ENCODE results near the gene TMEM212. TPM values are rescaled to one million over a fixed set of nuclear protein-coding genes. Genes with fewer than 3 reads are reported as not detected.

TMEM212 gene
- total RNA-seq, 1 experiment from 2014 or later = not detected

GRCh38 chr3:171840811-171841619, 2.1 kb upstream of the TMEM212 start:
- POLR2A ChIA-PET (ENCODE audit: unreplicated experiment) = interaction anchor here (0.6 kb wide), 2 partner anchors 39 to 184 kb away, joined by 5 to 21 read pairs; no protein-coding TSS in a partner anchor
- H2AFZ ChIP-seq = no peak overlapping the region
- no peak overlapping the region for H3K27ac ChIP-seq
- H3K9me3 ChIP-seq (ENCODE audit: insufficient read depth, low read depth) = peaks cover 4% of the 10 kb centered on the region; the same call in 1 of the 2 replicates
- peaks cover 19% of the 10 kb centered on the region for H3K4me1 ChIP-seq (replicated peaks; ENCODE audit: insufficient read depth)
- no peaks in the 10 kb centered on the region for H3K79me2 ChIP-seq (ENCODE audit: low read depth)
- no peak overlapping the region for H3K4me3 ChIP-seq
- H3K9me2 ChIP-seq (ENCODE audit: insufficient read depth) = no peaks in the 10 kb centered on the region
- H4K20me1 ChIP-seq (ENCODE audit: insufficient read depth) = no peaks in the 10 kb centered on the region
- TF ChIP-seq EZH2 (IDR thresholded peaks at IDR 0.05; ENCODE audit: low read depth) (no peak), CTCF (conservative IDR thresholded peaks at IDR 0.05) (no peak)
- intact Hi-C loops (cut with micrococcal nuclease; ENCODE audit: unreplicated experiment) = loop anchor here (10.0 kb wide), 1 partner anchor 124 kb away; no protein-coding TSS in a partner anchor
- no peaks in the 10 kb centered on the region for H3K36me3 ChIP-seq (ENCODE audit: low read depth)
- H3K27me3 ChIP-seq (ENCODE audit: insufficient read depth, low read depth) = no peaks in the 10 kb centered on the region
- H3F3A ChIP-seq (ENCODE audit: insufficient read depth, low read depth) = peaks cover 16% of the 10 kb centered on the region
- no TSS peak for BruUV-seq (replicated peaks)
- no peak overlapping the region for H3K4me2 ChIP-seq
- CTCF ChIA-PET = no interaction called here
- no peak for DNase-seq

- BruUV-seq (replicated peaks) = no TSS peak
- ChIA-PET CTCF (interaction anchor here (0.5 to 1.0 kb wide), 2 partner anchors 70 to 783 kb away, joined by 3 to 4 read pairs; no protein-coding TSS in a partner anchor), POLR2A (ENCODE audit: unreplicated experiment) (no interaction called here)
- H3K4me3 ChIP-seq = no peak overlapping the region
- H3K27ac ChIP-seq = no peak overlapping the region
- H3F3A ChIP-seq (ENCODE audit: insufficient read depth, low read depth) = peaks cover 16% of the 10 kb centered on the region
- no peak for TF ChIP-seq CTCF (conservative IDR thresholded peaks at IDR 0.05)
- TF ChIP-seq EZH2 (IDR thresholded peaks at IDR 0.05; ENCODE audit: low read depth) = no peak
- intact Hi-C loops (cut with micrococcal nuclease; ENCODE audit: unreplicated experiment) = loop anchor here (10.0 kb wide), 1 partner anchor 123 kb away; no protein-coding TSS in a partner anchor
- H4K20me1 ChIP-seq (ENCODE audit: insufficient read depth) = no peaks in the 10 kb centered on the region
- no peak overlapping the region for H3K4me2 ChIP-seq
- no peaks in the 10 kb centered on the region for H3K36me3 ChIP-seq (ENCODE audit: low read depth)
- peaks cover 19% of the 10 kb centered on the region for H3K4me1 ChIP-seq (replicated peaks; ENCODE audit: insufficient read depth)
- peaks cover 4% of the 10 kb centered on the region; the same call in 1 of the 2 replicates for H3K9me3 ChIP-seq (ENCODE audit: insufficient read depth, low read depth)
- H3K27me3 ChIP-seq (ENCODE audit: insufficient read depth, low read depth) = no peaks in the 10 kb centered on the region
- no peak for DNase-seq
- no peaks in the 10 kb centered on the region for H3K9me2 ChIP-seq (ENCODE audit: insufficient read depth)
- no peaks in the 10 kb centered on the region for H3K79me2 ChIP-seq (ENCODE audit: low read depth)
- no peak overlapping the region for H2AFZ ChIP-seq
Measured at GRCh38 chr3:171841620-171842000, 1.5 kb upstream of the TMEM212 start.

GRCh38 chr3:171844873-171845272, 1.7 kb downstream of the TMEM212 start:
- Histone ChIP-seq H3K36me3 (ENCODE audit: low read depth) (no peaks in the 10 kb centered on the region), H3F3A (ENCODE audit: insufficient read depth, low read depth) (peaks cover 16% of the 10 kb centered on the region), H3K9me3 (ENCODE audit: insufficient read depth, low read depth) (peaks cover 4% of the 10 kb centered on the region; the same call in 1 of the 2 replicates), H3K27me3 (ENCODE audit: insufficient read depth, low read depth) (no peaks in the 10 kb centered on the region), H3K9me2 (ENCODE audit: insufficient read depth) (no peaks in the 10 kb centered on the region), H4K20me1 (ENCODE audit: insufficient read depth) (no peaks in the 10 kb centered on the region), H3K4me2 (0 out of 2 replicates have a peak overlapping the region, but pooled peaks have one; percentile 18), H3K79me2 (ENCODE audit: low read depth) (no peaks in the 10 kb centered on the region), H3K27ac (peak overlapping the region; percentile 20; the same call in 1 of the 2 replicates), H3K4me3 (no peak overlapping the region), H2AFZ (no peak overlapping the region), H3K4me1 (replicated peaks; ENCODE audit: insufficient read depth) (peaks cover 19% of the 10 kb centered on the region)
- CTCF ChIA-PET = no interaction called here
- no peak for TF ChIP-seq CTCF (conservative IDR thresholded peaks at IDR 0.05)
- TF ChIP-seq EZH2 (IDR thresholded peaks at IDR 0.05; ENCODE audit: low read depth) = no peak
- no TSS peak for BruUV-seq (replicated peaks)
- peak in 1 of 2 experiments; percentile 93 for DNase-seq
- POLR2A ChIA-PET (ENCODE audit: unreplicated experiment) = no interaction called here
- intact Hi-C loops (cut with micrococcal nuclease; ENCODE audit: unreplicated experiment) = loop anchor here (1.0 to 10.0 kb wide), 4 partner anchors 29 to 194 kb away; partner anchors contain the start of gene FNDC3B

Data from PC-9 (cell line).